ENCODE results near the gene LRBA. TPM values are rescaled to one million over a fixed set of nuclear protein-coding genes. Genes with fewer than 3 reads are reported as not detected.

LRBA gene
- total RNA-seq, 1 experiment from 2014 or later, result 77.4 TPM

DNA sequence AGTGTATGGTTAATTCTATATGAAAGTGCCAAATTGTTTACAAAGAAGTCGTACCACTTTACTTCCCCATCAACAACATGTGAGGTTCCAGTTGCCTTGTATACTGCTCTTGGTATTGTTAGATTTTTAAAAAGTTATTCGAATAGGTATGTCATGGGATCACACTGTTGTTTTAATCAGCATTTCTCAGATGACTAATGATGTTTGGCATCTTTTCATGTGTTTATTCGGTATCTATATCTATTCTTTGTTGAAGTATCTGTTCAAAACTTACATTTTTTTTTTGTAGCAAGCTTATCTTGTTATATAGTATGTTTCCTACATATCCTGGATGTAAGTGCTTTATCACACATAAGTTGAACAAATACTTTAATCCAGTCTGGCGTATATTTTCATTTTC lies 532.5 kb downstream of the LRBA start:
- no peak overlapping the region for H3K4me3 ChIP-seq
- intact Hi-C loops (cut with micrococcal nuclease; ENCODE audit: unreplicated experiment), result no loop called here
- no peak overlapping the region for H3K27ac ChIP-seq
- ChIA-PET CTCF (interaction anchor here (0.6 kb wide), 1 partner anchor 437 kb away, joined by 3 read pairs; no protein-coding TSS in a partner anchor), POLR2A (ENCODE audit: unreplicated experiment) (no interaction called here)
- no TSS peak for BruUV-seq (replicated peaks)
- no peaks in the 10 kb centered on the region for H3F3A ChIP-seq (ENCODE audit: insufficient read depth, low read depth)
- no peaks in the 10 kb centered on the region for H3K9me3 ChIP-seq (ENCODE audit: insufficient read depth, low read depth)
- no peaks in the 10 kb centered on the region for H3K36me3 ChIP-seq (ENCODE audit: low read depth)
- H3K9me2 ChIP-seq (ENCODE audit: insufficient read depth), result no peaks in the 10 kb centered on the region
- no peaks in the 10 kb centered on the region for H3K79me2 ChIP-seq (ENCODE audit: low read depth)
- H4K20me1 ChIP-seq (ENCODE audit: insufficient read depth), result no peaks in the 10 kb centered on the region
- no peaks in the 10 kb centered on the region for H3K27me3 ChIP-seq (ENCODE audit: insufficient read depth, low read depth)
- DNase-seq, result no peak
- no peak overlapping the region for H3K4me2 ChIP-seq
- H2AFZ ChIP-seq, result no peak overlapping the region
- no peaks in the 10 kb centered on the region for H3K4me1 ChIP-seq (replicated peaks; ENCODE audit: insufficient read depth)
- TF ChIP-seq EZH2 (IDR thresholded peaks at IDR 0.05; ENCODE audit: low read depth), result no peak
- TF ChIP-seq, protein P1, sequence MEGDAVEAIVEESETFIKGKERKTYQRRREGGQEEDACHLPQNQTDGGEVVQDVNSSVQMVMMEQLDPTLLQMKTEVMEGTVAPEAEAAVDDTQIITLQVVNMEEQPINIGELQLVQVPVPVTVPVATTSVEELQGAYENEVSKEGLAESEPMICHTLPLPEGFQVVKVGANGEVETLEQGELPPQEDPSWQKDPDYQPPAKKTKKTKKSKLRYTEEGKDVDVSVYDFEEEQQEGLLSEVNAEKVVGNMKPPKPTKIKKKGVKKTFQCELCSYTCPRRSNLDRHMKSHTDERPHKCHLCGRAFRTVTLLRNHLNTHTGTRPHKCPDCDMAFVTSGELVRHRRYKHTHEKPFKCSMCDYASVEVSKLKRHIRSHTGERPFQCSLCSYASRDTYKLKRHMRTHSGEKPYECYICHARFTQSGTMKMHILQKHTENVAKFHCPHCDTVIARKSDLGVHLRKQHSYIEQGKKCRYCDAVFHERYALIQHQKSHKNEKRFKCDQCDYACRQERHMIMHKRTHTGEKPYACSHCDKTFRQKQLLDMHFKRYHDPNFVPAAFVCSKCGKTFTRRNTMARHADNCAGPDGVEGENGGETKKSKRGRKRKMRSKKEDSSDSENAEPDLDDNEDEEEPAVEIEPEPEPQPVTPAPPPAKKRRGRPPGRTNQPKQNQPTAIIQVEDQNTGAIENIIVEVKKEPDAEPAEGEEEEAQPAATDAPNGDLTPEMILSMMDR (conservative IDR thresholded peaks at IDR 0.05), result no peak

DNA sequence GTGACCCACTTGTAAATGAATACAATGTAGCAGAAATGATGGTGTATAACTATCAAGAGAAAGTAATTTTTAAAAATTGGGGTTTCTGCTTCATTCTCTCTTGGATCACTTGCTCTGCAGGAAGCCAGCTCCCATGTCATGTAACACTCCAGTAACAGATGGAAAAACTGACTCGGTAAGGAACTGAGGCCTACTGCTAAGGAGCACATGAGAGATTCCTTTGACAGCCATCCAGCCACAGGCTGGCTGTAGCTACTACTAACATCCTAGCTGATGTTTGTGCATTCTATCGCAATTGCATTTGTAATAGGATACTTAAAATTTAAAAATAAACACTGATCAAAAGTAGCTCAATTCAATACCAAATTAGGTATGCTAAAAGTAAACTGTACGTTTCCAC lies 535.4 kb downstream of the LRBA start:
- BruUV-seq (replicated peaks), result no TSS peak
- Histone ChIP-seq H3K9me2 (ENCODE audit: insufficient read depth) (no peaks in the 10 kb centered on the region), H3K27me3 (ENCODE audit: insufficient read depth, low read depth) (no peaks in the 10 kb centered on the region), H3F3A (ENCODE audit: insufficient read depth, low read depth) (no peaks in the 10 kb centered on the region), H3K36me3 (ENCODE audit: low read depth) (no peaks in the 10 kb centered on the region), H2AFZ (no peak overlapping the region), H3K4me2 (no peak overlapping the region), H3K9me3 (ENCODE audit: insufficient read depth, low read depth) (no peaks in the 10 kb centered on the region), H3K4me1 (replicated peaks; ENCODE audit: insufficient read depth) (no peaks in the 10 kb centered on the region), H3K79me2 (ENCODE audit: low read depth) (no peaks in the 10 kb centered on the region), H4K20me1 (ENCODE audit: insufficient read depth) (no peaks in the 10 kb centered on the region), H3K27ac (no peak overlapping the region), H3K4me3 (no peak overlapping the region)
- TF ChIP-seq EZH2 (IDR thresholded peaks at IDR 0.05; ENCODE audit: low read depth), result no peak
- no peak for DNase-seq
- POLR2A ChIA-PET (ENCODE audit: unreplicated experiment), result no interaction called here
- CTCF ChIA-PET, result interaction anchor here (0.6 kb wide), 1 partner anchor 235 kb away, joined by 3 read pairs; no protein-coding TSS in a partner anchor
- intact Hi-C loops (cut with micrococcal nuclease; ENCODE audit: unreplicated experiment), result no loop called here

DNA sequence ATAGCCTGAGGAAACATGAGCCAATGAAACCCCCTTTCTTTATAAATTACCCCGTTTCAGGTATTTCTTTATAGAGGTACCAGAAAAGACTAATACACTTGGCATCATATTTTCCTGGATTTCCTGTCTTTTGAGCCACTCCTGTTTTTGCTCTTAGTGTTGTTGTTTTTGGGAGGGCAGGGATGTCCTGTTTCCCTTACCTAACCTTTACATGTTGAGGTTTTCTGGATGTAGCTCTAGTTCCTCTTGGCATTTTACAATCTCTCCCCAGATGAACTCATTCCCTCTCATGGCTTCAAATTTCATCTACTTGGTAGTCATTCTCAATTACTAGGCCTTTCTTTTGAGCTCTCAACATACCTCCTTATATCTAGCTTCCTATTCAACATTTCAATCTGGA lies 537.2 kb downstream of the LRBA start:
- H3K27ac ChIP-seq, result no peak overlapping the region
- H3K36me3 ChIP-seq (ENCODE audit: low read depth), result no peaks in the 10 kb centered on the region
- no peaks in the 10 kb centered on the region for H3K27me3 ChIP-seq (ENCODE audit: insufficient read depth, low read depth)
- no peak overlapping the region for H3K4me3 ChIP-seq
- no peaks in the 10 kb centered on the region for H4K20me1 ChIP-seq (ENCODE audit: insufficient read depth)
- H3K9me2 ChIP-seq (ENCODE audit: insufficient read depth), result no peaks in the 10 kb centered on the region
- H3K9me3 ChIP-seq (ENCODE audit: insufficient read depth, low read depth), result no peaks in the 10 kb centered on the region
- no peaks in the 10 kb centered on the region for H3K79me2 ChIP-seq (ENCODE audit: low read depth)
- H3K4me2 ChIP-seq, result no peak overlapping the region
- H2AFZ ChIP-seq, result no peak overlapping the region
- CTCF ChIA-PET, result no interaction called here
- POLR2A ChIA-PET (ENCODE audit: unreplicated experiment), result interaction anchor here (0.6 kb wide), 1 partner anchor 156 kb away, joined by 12 read pairs; no protein-coding TSS in a partner anchor
- no TSS peak for BruUV-seq (replicated peaks)
- no peaks in the 10 kb centered on the region for H3F3A ChIP-seq (ENCODE audit: insufficient read depth, low read depth)
- intact Hi-C loops (cut with micrococcal nuclease; ENCODE audit: unreplicated experiment), result no loop called here
- no peak for DNase-seq
- no peaks in the 10 kb centered on the region for H3K4me1 ChIP-seq (replicated peaks; ENCODE audit: insufficient read depth)
- no peak for TF ChIP-seq EZH2 (IDR thresholded peaks at IDR 0.05; ENCODE audit: low read depth)
- TF ChIP-seq, protein P1 (conservative IDR thresholded peaks at IDR 0.05), result no peak

DNA sequence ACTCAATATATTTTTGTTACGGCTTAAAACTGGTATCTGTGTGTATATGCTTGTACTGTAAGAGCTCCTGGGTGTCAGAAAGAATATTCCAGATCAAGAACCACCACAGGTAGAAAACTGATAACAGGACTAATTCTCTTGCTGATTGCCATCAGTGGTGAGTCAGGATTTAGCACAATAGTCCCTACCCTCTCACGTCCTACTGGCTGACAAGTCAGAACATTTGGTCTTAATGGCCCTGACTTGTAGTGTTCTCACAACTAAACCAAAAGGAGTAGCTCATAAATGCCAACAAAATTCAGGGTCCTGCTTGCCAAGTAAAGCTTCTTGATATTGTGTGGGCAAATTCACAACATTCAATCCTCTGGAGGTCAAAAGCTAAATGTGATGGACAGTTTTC lies 538.3 kb downstream of the LRBA start:
- no TSS peak for BruUV-seq (replicated peaks)
- Histone ChIP-seq H3K79me2 (ENCODE audit: low read depth) (no peaks in the 10 kb centered on the region), H3K4me3 (no peak overlapping the region), H2AFZ (no peak overlapping the region), H3K27ac (no peak overlapping the region), H3K36me3 (ENCODE audit: low read depth) (no peaks in the 10 kb centered on the region), H3K9me3 (ENCODE audit: insufficient read depth, low read depth) (no peaks in the 10 kb centered on the region), H3K4me1 (replicated peaks; ENCODE audit: insufficient read depth) (no peaks in the 10 kb centered on the region), H3K4me2 (no peak overlapping the region), H3K27me3 (ENCODE audit: insufficient read depth, low read depth) (no peaks in the 10 kb centered on the region), H3K9me2 (ENCODE audit: insufficient read depth) (no peaks in the 10 kb centered on the region), H3F3A (ENCODE audit: insufficient read depth, low read depth) (no peaks in the 10 kb centered on the region), H4K20me1 (ENCODE audit: insufficient read depth) (no peaks in the 10 kb centered on the region)
- no peak for DNase-seq
- intact Hi-C loops (cut with micrococcal nuclease; ENCODE audit: unreplicated experiment), result no loop called here
- ChIA-PET CTCF (no interaction called here), POLR2A (ENCODE audit: unreplicated experiment) (interaction anchor here (0.6 kb wide), 1 partner anchor 14 kb away, joined by 5 read pairs; no protein-coding TSS in a partner anchor)
- TF ChIP-seq, protein P1 (conservative IDR thresholded peaks at IDR 0.05), result no peak
- no peak for TF ChIP-seq EZH2 (IDR thresholded peaks at IDR 0.05; ENCODE audit: low read depth)

Data from PC-9 (cell line).